Measurements from ENCODE around the gene ZCCHC7. TPM values are rescaled to one million over a fixed set of nuclear protein-coding genes. Genes with fewer than 3 reads are reported as not detected.

Gene ZCCHC7
- total RNA-seq, 1 donor from 2014 or later: 26.9 TPM

- no peak for DNase-seq (ENCODE audit: low read depth)
- TF ChIP-seq CTCF (IDR thresholded peaks at IDR 0.05; ENCODE audit: insufficient read depth, low read length, severe bottlenecking): no peak
- no peak for FAIRE-seq
- H3K36me3 ChIP-seq (ENCODE audit: control insufficient read depth, insufficient read depth, low read length): no peaks in the 10 kb centered on the region
- H3K4me3 ChIP-seq (ENCODE audit: low read depth, low read length): no peak overlapping the region
- no peaks in the 10 kb centered on the region for H3K27me3 ChIP-seq (ENCODE audit: control insufficient read depth, insufficient read depth, low read length)
Measured at GRCh38 chr9:37149666-37150308, 29.4 kb downstream of the ZCCHC7 start.

GRCh38 chr9:37150415-37150814, 30.0 kb downstream of the ZCCHC7 start:
- FAIRE-seq (no peak), DNase-seq (ENCODE audit: low read depth) (no peak)
- Histone ChIP-seq H3K27me3 (ENCODE audit: control insufficient read depth, insufficient read depth, low read length) (no peaks in the 10 kb centered on the region), H3K36me3 (ENCODE audit: control insufficient read depth, insufficient read depth, low read length) (no peaks in the 10 kb centered on the region), H3K4me3 (ENCODE audit: low read depth, low read length) (no peak overlapping the region)
- no peak for TF ChIP-seq CTCF (IDR thresholded peaks at IDR 0.05; ENCODE audit: insufficient read depth, low read length, severe bottlenecking)

- Histone ChIP-seq H3K27me3 (ENCODE audit: control insufficient read depth, insufficient read depth, low read length) (no peaks in the 10 kb centered on the region), H3K36me3 (ENCODE audit: control insufficient read depth, insufficient read depth, low read length) (no peaks in the 10 kb centered on the region), H3K4me3 (ENCODE audit: low read depth, low read length) (no peak overlapping the region)
- TF ChIP-seq CTCF (IDR thresholded peaks at IDR 0.05; ENCODE audit: insufficient read depth, low read length, severe bottlenecking): no peak
- DNase-seq (ENCODE audit: low read depth): no peak
- no peak for FAIRE-seq
Measured at GRCh38 chr9:37151812-37152211, 31.4 kb downstream of the ZCCHC7 start.

- no peak for TF ChIP-seq CTCF (IDR thresholded peaks at IDR 0.05; ENCODE audit: insufficient read depth, low read length, severe bottlenecking)
- no peaks in the 10 kb centered on the region for H3K27me3 ChIP-seq (ENCODE audit: control insufficient read depth, insufficient read depth, low read length)
- no peaks in the 10 kb centered on the region for H3K36me3 ChIP-seq (ENCODE audit: control insufficient read depth, insufficient read depth, low read length)
- H3K4me3 ChIP-seq (ENCODE audit: low read depth, low read length): no peak overlapping the region
- FAIRE-seq (no peak), DNase-seq (ENCODE audit: low read depth) (no peak)
Measured at GRCh38 chr9:37152365-37152764, 32.0 kb downstream of the ZCCHC7 start.

- no peak overlapping the region for H3K4me3 ChIP-seq (ENCODE audit: low read depth, low read length)
- DNase-seq (ENCODE audit: low read depth) (no peak), FAIRE-seq (no peak)
- H3K27me3 ChIP-seq (ENCODE audit: control insufficient read depth, insufficient read depth, low read length): no peaks in the 10 kb centered on the region
- TF ChIP-seq CTCF (IDR thresholded peaks at IDR 0.05; ENCODE audit: insufficient read depth, low read length, severe bottlenecking): no peak
- no peaks in the 10 kb centered on the region for H3K36me3 ChIP-seq (ENCODE audit: control insufficient read depth, insufficient read depth, low read length)
Measured at GRCh38 chr9:37155601-37156000, 35.2 kb downstream of the ZCCHC7 start.

GRCh38 chr9:37156205-37156604, 35.8 kb downstream of the ZCCHC7 start:
- Histone ChIP-seq H3K27me3 (ENCODE audit: control insufficient read depth, insufficient read depth, low read length) (no peaks in the 10 kb centered on the region), H3K36me3 (ENCODE audit: control insufficient read depth, insufficient read depth, low read length) (no peaks in the 10 kb centered on the region), H3K4me3 (ENCODE audit: low read depth, low read length) (no peak overlapping the region)
- no peak for TF ChIP-seq CTCF (IDR thresholded peaks at IDR 0.05; ENCODE audit: insufficient read depth, low read length, severe bottlenecking)
- FAIRE-seq (no peak), DNase-seq (ENCODE audit: low read depth) (no peak)
